Measurements from ENCODE around the gene HNRNPUL2.
A peak's percentile ranks its signal among the peaks of the same experiment; 100 is the strongest.

The HNRNPUL2 gene

GRCh38 chr11:62665599-62666258 lies 61.5 kb downstream of the HNRNPUL2 start:
- peak; percentile 65 for DNase-seq

- peak; percentile 95 for DNase-seq
Observed at GRCh38 chr11:62665075-62665598, 62.1 kb downstream of the HNRNPUL2 start, which contains the start of the genes C11orf98 and CSKMT. Gene C11orf98, minus strand, starts transcription at chr11:62665210. Its CDS starts 41 bp downstream, at chr11:62665169. Gene CSKMT, plus strand, starts transcription at chr11:62665312. Its CDS starts 568 bp downstream, at chr11:62665880.

- peak; percentile 53 for DNase-seq
Observed at GRCh38 chr11:62664405-62665074, 62.7 kb downstream of the HNRNPUL2 start.

Measured in activated gamma-delta T cell treated with Interleukin-2 at 50 U/mL for 16 hours (primary cell).